Thyroid gland (tissue), 4 donors: Measurements from ENCODE around the gene CLRN3. TPM values are rescaled to one million over a fixed set of nuclear protein-coding genes. Genes with fewer than 3 reads are reported as not detected.

Experiments
- DNase-seq, 2 donors: peaks; one replicate each; pipeline ENCODE4 v3.0.0-alpha.2; 2019
- H3K27ac ChIP-seq, 3 donors: fragments of 200-600 bp; sonication (generic); 1 replicate in 2 of 3; 2 replicates in 1 of 3; pipeline ENCODE4 v1.5.1; 2016 to 2019; ENCODE audit warnings: mild to moderate bottlenecking in 1 of 3, moderate library complexity in 1 of 3
- H3K27me3 ChIP-seq: fragments of 200-600 bp; sonication (generic); one replicate; pipeline ENCODE4 v1.5.1; 2019
- H3K36me3 ChIP-seq, 2 donors: fragments of 200-600 bp; sonication (generic); one replicate each; pipeline ENCODE4 v1.5.1; 2016 to 2019
- H3K4me1 ChIP-seq, 2 donors: fragments of 200-600 bp; sonication (generic); one replicate each; pipeline ENCODE4 v1.5.1; 2017 to 2019
- H3K4me3 ChIP-seq, 3 donors: fragments of 200-600 bp; sonication (generic); replicated peaks in 1 of 3; 1 replicate in 2 of 3; 2 replicates in 1 of 3; pipeline ENCODE4 v1.5.1; 2016; ENCODE audit warnings: mild to moderate bottlenecking in 1 of 3
- H3K9me3 ChIP-seq: fragments of 200-600 bp; sonication (generic); one replicate; pipeline ENCODE4 v1.5.1; 2017
- POLR2A ChIP-seq, 2 donors: fragments of 450-650 bp; IDR thresholded peaks; one replicate each; pipeline ENCODE4 v1.6.1; 2017; ENCODE audit warnings: antibody characterized with exemption in 2 of 2, mild to moderate bottlenecking in 2 of 2, moderate library complexity in 1 of 2
- WGBS, 2 donors: methylation state at CpG; one replicate each; pipeline ENCODE4 v1.1.5; 2017; 5-methylcytosine and 5-hydroxymethylcytosine counted together
- intact Hi-C: fragments of 100-400 bp; cut with DNase I; formaldehyde crosslinking; loops from one replicate; pipeline ENCODE4 v1.15.1; 2023
- total RNA-seq, 4 donors: library from RNA; depleted of rRNA; stranded (reverse); fragments of >200 nt; gene quantifications; one replicate each; pipeline ENCODE4 v1.2.3, GENCODE V29; 2016
- TF ChIP-seq, protein P1 (sequence below), 6 experiments: fragments of 200-600 bp in 3 of 6; fragments of 450-650 bp in 3 of 6; sonication (generic) in 3 of 6; IDR thresholded peaks; one replicate each; pipeline ENCODE4 v1.5.1; 2016 to 2019; ENCODE audit warnings: antibody characterized with exemption in 6 of 6, mild to moderate bottlenecking in 2 of 6, inconsistent platforms in 1 of 6, moderate library complexity in 1 of 6

Gene CLRN3
- total RNA-seq, 4 donors from 2014 or later, result not detected

GRCh38 chr10:127881262-127881661, 11.5 kb downstream of the CLRN3 start:
- Histone ChIP-seq H3K27ac (no peak overlapping the region), H3K27me3 (no peaks in the 10 kb centered on the region), H3K4me1 (no peaks in the 10 kb centered on the region), H3K36me3 (no peaks in the 10 kb centered on the region), H3K9me3 (no peaks in the 10 kb centered on the region), H3K4me3 (no peak overlapping the region)
- TF ChIP-seq, protein P1, sequence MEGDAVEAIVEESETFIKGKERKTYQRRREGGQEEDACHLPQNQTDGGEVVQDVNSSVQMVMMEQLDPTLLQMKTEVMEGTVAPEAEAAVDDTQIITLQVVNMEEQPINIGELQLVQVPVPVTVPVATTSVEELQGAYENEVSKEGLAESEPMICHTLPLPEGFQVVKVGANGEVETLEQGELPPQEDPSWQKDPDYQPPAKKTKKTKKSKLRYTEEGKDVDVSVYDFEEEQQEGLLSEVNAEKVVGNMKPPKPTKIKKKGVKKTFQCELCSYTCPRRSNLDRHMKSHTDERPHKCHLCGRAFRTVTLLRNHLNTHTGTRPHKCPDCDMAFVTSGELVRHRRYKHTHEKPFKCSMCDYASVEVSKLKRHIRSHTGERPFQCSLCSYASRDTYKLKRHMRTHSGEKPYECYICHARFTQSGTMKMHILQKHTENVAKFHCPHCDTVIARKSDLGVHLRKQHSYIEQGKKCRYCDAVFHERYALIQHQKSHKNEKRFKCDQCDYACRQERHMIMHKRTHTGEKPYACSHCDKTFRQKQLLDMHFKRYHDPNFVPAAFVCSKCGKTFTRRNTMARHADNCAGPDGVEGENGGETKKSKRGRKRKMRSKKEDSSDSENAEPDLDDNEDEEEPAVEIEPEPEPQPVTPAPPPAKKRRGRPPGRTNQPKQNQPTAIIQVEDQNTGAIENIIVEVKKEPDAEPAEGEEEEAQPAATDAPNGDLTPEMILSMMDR (IDR thresholded peaks at IDR 0.05), result no peak
- no peak for TF ChIP-seq POLR2A (IDR thresholded peaks at IDR 0.05)
- DNase-seq, result no peak
- intact Hi-C loops, result no loop called here
- 95 to 98% methylated on average over 7 to 8 of the region's 8 CpGs for WGBS, 2 donors

GRCh38 chr10:127880557-127880956, 12.2 kb downstream of the CLRN3 start:
- Histone ChIP-seq H3K36me3 (no peaks in the 10 kb centered on the region), H3K4me1 (no peaks in the 10 kb centered on the region), H3K9me3 (no peaks in the 10 kb centered on the region), H3K4me3 (no peak overlapping the region), H3K27me3 (no peaks in the 10 kb centered on the region), H3K27ac (no peak overlapping the region)
- TF ChIP-seq POLR2A (IDR thresholded peaks at IDR 0.05), result no peak
- TF ChIP-seq, protein P1 (IDR thresholded peaks at IDR 0.05), result no peak
- intact Hi-C loops, result no loop called here
- WGBS, 2 donors, result 30 to 58% methylated on average over 2 of the region's 2 CpGs
- no peak for DNase-seq

- intact Hi-C loops, result no loop called here
- H3K4me3 ChIP-seq, result no peak overlapping the region
- no peak overlapping the region for H3K27ac ChIP-seq
- 88 to 94% methylated on average over 4 of the region's 4 CpGs for WGBS, 2 donors
- no peaks in the 10 kb centered on the region for H3K27me3 ChIP-seq
- no peak for TF ChIP-seq POLR2A (IDR thresholded peaks at IDR 0.05)
- TF ChIP-seq, protein P1 (IDR thresholded peaks at IDR 0.05), result no peak
- H3K4me1 ChIP-seq, result no peaks in the 10 kb centered on the region
- H3K9me3 ChIP-seq, result no peaks in the 10 kb centered on the region
- no peaks in the 10 kb centered on the region for H3K36me3 ChIP-seq
- DNase-seq, result no peak
These were observed 14.2 kb downstream of the CLRN3 start for GRCh38 chr10:127878475-127879055.

DNA sequence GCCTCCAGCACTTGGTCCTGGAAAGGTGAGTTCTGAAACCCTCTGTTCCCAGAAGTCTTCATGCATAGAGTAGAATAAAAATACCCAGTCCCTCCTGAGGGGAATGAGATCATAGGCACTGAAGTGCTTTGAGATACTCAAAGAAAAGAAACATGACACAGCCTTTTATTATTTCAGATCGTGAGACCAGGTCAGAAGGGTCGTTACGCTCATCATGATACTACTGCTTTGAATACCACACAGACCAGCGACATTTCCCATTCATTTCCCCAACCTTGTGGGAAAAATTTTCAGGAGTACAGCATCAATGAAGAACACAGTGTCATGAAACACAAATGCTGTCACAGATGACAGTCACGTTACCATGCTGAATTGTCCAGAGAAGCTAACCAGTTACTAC, 15.0 kb downstream of the CLRN3 start:
- H3K9me3 ChIP-seq, result no peaks in the 10 kb centered on the region
- no peaks in the 10 kb centered on the region for H3K36me3 ChIP-seq
- no peaks in the 10 kb centered on the region for H3K27me3 ChIP-seq
- intact Hi-C loops, result no loop called here
- TF ChIP-seq, protein P1 (IDR thresholded peaks at IDR 0.05), result no peak
- no peak for TF ChIP-seq POLR2A (IDR thresholded peaks at IDR 0.05)
- no peaks in the 10 kb centered on the region for H3K4me1 ChIP-seq
- H3K27ac ChIP-seq, result no peak overlapping the region
- DNase-seq, result no peak
- H3K4me3 ChIP-seq, result no peak overlapping the region
- WGBS, 2 donors, result 49 to 56% methylated on average over 5 of the region's 5 CpGs

GRCh38 chr10:127877116-127877515, 15.6 kb downstream of the CLRN3 start:
- Histone ChIP-seq H3K27ac (no peak overlapping the region), H3K36me3 (no peaks in the 10 kb centered on the region), H3K9me3 (no peaks in the 10 kb centered on the region), H3K4me1 (no peaks in the 10 kb centered on the region), H3K4me3 (no peak overlapping the region), H3K27me3 (no peaks in the 10 kb centered on the region)
- 93 to 94% methylated on average over 4 of the region's 4 CpGs for WGBS, 2 donors
- no peak for DNase-seq
- intact Hi-C loops, result no loop called here
- TF ChIP-seq POLR2A (IDR thresholded peaks at IDR 0.05), result no peak
- TF ChIP-seq, protein P1 (IDR thresholded peaks at IDR 0.05), result no peak
